NCI-H1694 (cell line): ENCODE data around the gene FAF2.

Experiments
- DNase-seq: peaks from one replicate; lab custom pipeline; 2025; lab: John Stamatoyannopoulos, UW

The FAF2 gene

GRCh38 chr5:176507911-176508310, 59.7 kb downstream of the FAF2 start:
- no peak for DNase-seq

- DNase-seq, result no peak
Measured at GRCh38 chr5:176508603-176509002, 60.4 kb downstream of the FAF2 start.

GRCh38 chr5:176513788-176514187, 65.6 kb downstream of the FAF2 start:
- no peak for DNase-seq

GRCh38 chr5:176514244-176514950, 66.2 kb downstream of the FAF2 start:
- DNase-seq, result no peak

GRCh38 chr5:176515396-176515795, 67.2 kb downstream of the FAF2 start:
- no peak for DNase-seq

GRCh38 chr5:176517053-176517661, 69.0 kb downstream of the FAF2 start:
- DNase-seq, result no peak

- DNase-seq, result no peak
Measured at GRCh38 chr5:176519810-176520720, 71.9 kb downstream of the FAF2 start.

GRCh38 chr5:176521286-176521685, 73.1 kb downstream of the FAF2 start:
- no peak for DNase-seq

- no peak for DNase-seq
Measured at GRCh38 chr5:176521699-176522263, 73.6 kb downstream of the FAF2 start.

GRCh38 chr5:176524138-176524537, 76.0 kb downstream of the FAF2 start:
- DNase-seq, result no peak

GRCh38 chr5:176524987-176525386, 76.8 kb downstream of the FAF2 start:
- no peak for DNase-seq

- DNase-seq, result no peak
Measured at GRCh38 chr5:176525677-176526076, 77.5 kb downstream of the FAF2 start.

- DNase-seq, result no peak
Measured at GRCh38 chr5:176526462-176526861, 78.3 kb downstream of the FAF2 start.

- no peak for DNase-seq
Measured at GRCh38 chr5:176527246-176528222, 79.3 kb downstream of the FAF2 start.

- DNase-seq, result no peak
Measured at GRCh38 chr5:176528301-176528700, 80.1 kb downstream of the FAF2 start.

- peak; percentile 41 for DNase-seq
Measured at GRCh38 chr5:176528761-176529115, 80.6 kb downstream of the FAF2 start.

GRCh38 chr5:176529116-176529740, 81.0 kb downstream of the FAF2 start:
- peak; percentile 41 for DNase-seq

- no peak for DNase-seq
Measured at GRCh38 chr5:176529741-176530141, 81.6 kb downstream of the FAF2 start.

- no peak for DNase-seq
Measured at GRCh38 chr5:176530393-176530982, 82.3 kb downstream of the FAF2 start.
